ENCODE results near the gene PRODH.
"Not testable (repeated sequence)": the region's sequence is repeated elsewhere in the genome, so short reads cannot be mapped to it uniquely, and the experiment has no call there.

PRODH gene

DNA sequence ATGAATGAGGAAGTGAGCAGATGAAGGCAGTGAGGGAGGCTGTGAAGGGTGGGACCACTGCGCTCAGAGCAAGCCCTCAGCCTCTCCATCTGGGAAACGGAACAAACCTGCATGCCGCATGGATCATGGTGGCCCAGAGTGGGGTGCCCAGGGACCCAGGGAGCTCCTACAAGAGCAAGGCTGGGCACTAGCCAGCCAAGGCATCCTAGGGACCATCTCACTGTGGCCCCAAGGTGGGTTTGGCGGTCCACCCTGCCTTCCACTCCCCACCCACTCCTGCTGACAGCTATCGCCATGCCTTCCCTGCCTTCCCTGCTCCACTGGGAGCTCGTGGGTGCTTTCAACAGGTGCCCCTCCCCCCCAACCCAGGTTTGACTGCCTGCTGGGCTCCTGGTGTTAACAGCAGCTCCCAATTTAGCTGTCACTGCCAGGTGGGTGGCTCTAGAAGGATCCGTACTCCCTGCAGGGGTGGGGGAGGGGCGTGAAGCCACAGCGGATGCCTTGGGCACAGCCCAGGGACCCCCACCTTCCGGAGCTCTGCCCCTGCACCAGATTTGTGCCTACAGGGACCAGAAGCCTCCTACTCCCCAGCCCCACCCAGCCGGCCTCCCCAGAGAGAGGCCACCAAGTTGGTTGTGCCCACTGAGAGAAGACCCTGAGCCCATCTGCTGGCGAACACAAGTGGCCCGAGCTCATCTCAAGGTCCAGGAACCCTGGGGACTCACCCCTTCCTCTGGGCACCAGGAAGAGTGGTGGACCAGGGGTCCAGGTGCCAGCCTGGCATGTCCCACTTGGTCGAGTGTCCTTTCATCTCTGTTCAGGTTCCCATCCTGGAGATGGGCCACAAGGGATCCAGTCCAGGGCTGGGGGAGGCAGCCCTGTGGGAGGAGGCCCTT is 29.7 kb upstream of the PRODH start:
- Histone ChIP-seq H3K36me3 (ENCODE audit: low read length) (no peaks in the 10 kb centered on the region), H3K79me2 (ENCODE audit: insufficient read depth, low read length) (no peaks in the 10 kb centered on the region), H3K4me3 (ENCODE audit: insufficient read depth, low read length, poor library complexity, severe bottlenecking) (no peak overlapping the region), H4K20me1 (ENCODE audit: low read depth, low read length) (no peaks in the 10 kb centered on the region), H3K9ac (ENCODE audit: low read length) (no peak overlapping the region), H3K9me2 (replicated peaks; ENCODE audit: insufficient read depth, low read length) (no peaks in the 10 kb centered on the region), H3K27me3 (ENCODE audit: low read length) (no peaks in the 10 kb centered on the region), H3F3A (ENCODE audit: insufficient read depth) (no peaks in the 10 kb centered on the region), H3K4me2 (ENCODE audit: low read depth, low read length, poor library complexity, severe bottlenecking) (no peak overlapping the region), H3K27ac (ENCODE audit: low read depth, low read length) (no peak overlapping the region), H2AFZ (ENCODE audit: low read depth, low read length, severe bottlenecking) (no peak overlapping the region), H3K9me3 (ENCODE audit: insufficient read depth, low read length) (no peaks in the 10 kb centered on the region)
- TF ChIP-seq, protein P1, sequence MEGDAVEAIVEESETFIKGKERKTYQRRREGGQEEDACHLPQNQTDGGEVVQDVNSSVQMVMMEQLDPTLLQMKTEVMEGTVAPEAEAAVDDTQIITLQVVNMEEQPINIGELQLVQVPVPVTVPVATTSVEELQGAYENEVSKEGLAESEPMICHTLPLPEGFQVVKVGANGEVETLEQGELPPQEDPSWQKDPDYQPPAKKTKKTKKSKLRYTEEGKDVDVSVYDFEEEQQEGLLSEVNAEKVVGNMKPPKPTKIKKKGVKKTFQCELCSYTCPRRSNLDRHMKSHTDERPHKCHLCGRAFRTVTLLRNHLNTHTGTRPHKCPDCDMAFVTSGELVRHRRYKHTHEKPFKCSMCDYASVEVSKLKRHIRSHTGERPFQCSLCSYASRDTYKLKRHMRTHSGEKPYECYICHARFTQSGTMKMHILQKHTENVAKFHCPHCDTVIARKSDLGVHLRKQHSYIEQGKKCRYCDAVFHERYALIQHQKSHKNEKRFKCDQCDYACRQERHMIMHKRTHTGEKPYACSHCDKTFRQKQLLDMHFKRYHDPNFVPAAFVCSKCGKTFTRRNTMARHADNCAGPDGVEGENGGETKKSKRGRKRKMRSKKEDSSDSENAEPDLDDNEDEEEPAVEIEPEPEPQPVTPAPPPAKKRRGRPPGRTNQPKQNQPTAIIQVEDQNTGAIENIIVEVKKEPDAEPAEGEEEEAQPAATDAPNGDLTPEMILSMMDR (IDR thresholded peaks at IDR 0.05; ENCODE audit: insufficient read depth, low read length, poor library complexity, severe bottlenecking) = no peak
- TF ChIP-seq EZH2phosphoT487 (conservative IDR thresholded peaks at IDR 0.05; ENCODE audit: low read length) = no peak

DNA sequence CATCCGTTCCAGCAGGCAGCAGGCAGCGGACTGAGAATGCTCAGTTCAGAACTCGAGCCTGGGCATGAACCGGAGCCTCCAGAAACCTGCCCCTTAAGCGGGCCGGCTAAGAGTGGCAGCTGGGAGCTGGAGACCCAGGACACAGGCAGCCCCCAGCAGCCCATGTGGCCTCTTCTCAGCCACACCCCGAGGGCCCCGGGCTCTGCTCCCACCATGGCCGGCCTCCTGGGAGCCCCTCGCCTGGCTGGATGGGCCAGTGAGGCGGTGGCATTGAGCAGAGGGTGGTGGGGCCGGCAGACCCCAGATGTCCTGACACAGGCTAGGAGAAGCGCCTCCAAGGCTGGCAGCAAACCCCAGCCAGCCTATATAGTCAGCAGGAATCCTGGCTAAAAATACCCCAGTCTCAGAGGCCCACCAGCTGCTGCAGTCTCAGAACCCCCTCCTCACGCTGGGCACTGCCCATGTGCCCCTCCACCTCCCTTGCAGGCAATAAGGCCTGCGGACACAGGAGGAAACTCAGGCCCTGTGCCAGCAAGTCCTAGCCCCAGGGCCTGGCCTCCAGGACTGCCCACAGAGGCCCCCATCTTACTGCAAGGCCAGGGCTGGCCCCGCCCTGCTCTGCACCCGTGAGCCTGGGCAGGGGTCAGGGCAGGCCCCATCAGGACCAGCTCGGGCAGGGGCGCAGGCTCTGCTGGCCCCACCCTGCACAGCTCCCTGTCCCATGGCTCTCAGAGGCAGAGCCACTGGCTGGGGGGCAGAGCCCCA is 28.6 kb upstream of the PRODH start:
- not testable (repeated sequence) for H2AFZ ChIP-seq (ENCODE audit: low read depth, low read length, severe bottlenecking); H3F3A ChIP-seq (ENCODE audit: insufficient read depth); H3K4me3 ChIP-seq (ENCODE audit: insufficient read depth, low read length, poor library complexity, severe bottlenecking); H3K27ac ChIP-seq (ENCODE audit: low read depth, low read length); H3K36me3 ChIP-seq (ENCODE audit: low read length); H3K27me3 ChIP-seq (ENCODE audit: low read length); H3K4me2 ChIP-seq (ENCODE audit: low read depth, low read length, poor library complexity, severe bottlenecking); H3K9ac ChIP-seq (ENCODE audit: low read length); H4K20me1 ChIP-seq (ENCODE audit: low read depth, low read length); H3K9me3 ChIP-seq (ENCODE audit: insufficient read depth, low read length); H3K9me2 ChIP-seq (replicated peaks; ENCODE audit: insufficient read depth, low read length); H3K79me2 ChIP-seq (ENCODE audit: insufficient read depth, low read length)

DNA sequence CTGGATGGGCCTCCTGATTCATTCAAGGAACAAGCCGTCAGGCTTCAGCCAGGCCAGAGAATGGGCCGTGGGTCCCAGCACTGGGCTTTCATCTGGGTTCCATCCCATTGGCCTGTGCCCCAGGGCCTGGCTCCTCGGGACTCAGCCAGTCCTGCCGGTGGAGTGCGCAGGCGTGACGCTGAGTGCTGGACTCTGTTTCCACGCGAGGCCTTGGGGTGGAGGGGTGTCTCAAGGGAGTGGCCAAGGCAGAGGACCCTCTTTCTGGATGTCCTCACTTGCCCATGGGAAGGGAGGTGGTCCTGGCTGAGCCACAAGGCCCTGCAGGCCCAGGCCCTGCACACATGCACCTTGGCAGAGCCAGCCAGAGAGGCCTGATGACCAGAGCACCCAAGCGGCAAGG is 28.0 kb upstream of the PRODH start:
- not testable (repeated sequence) for H3K9me3 ChIP-seq (ENCODE audit: insufficient read depth, low read length); H3K4me2 ChIP-seq (ENCODE audit: low read depth, low read length, poor library complexity, severe bottlenecking); H4K20me1 ChIP-seq (ENCODE audit: low read depth, low read length); H3K9me2 ChIP-seq (replicated peaks; ENCODE audit: insufficient read depth, low read length); H3K36me3 ChIP-seq (ENCODE audit: low read length); H3K27me3 ChIP-seq (ENCODE audit: low read length); H3K9ac ChIP-seq (ENCODE audit: low read length); H2AFZ ChIP-seq (ENCODE audit: low read depth, low read length, severe bottlenecking); H3K27ac ChIP-seq (ENCODE audit: low read depth, low read length); H3K79me2 ChIP-seq (ENCODE audit: insufficient read depth, low read length); H3K4me3 ChIP-seq (ENCODE audit: insufficient read depth, low read length, poor library complexity, severe bottlenecking); H3F3A ChIP-seq (ENCODE audit: insufficient read depth)

DNA sequence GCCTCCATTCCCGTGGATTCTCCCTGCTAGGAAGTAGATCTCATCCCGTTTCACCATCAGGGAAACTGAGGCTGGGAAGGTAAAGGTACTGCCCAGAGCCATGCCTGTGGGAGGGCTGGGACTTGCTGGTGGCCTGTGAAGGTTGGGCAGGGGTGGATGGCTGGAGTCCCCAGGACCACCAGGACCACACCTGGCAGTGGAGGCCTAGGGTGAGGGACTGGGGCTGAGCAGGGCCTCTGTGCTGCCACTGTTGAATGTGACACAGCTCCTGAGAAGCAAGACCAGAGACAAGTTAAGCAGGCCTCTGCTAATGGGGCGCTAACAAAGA is 26.2 kb upstream of the PRODH start:
- H3K27me3 ChIP-seq (ENCODE audit: low read length) = no peaks in the 10 kb centered on the region
- H4K20me1 ChIP-seq (ENCODE audit: low read depth, low read length) = no peaks in the 10 kb centered on the region
- no peak for TF ChIP-seq EZH2phosphoT487 (conservative IDR thresholded peaks at IDR 0.05; ENCODE audit: low read length)
- TF ChIP-seq, protein P1 (IDR thresholded peaks at IDR 0.05; ENCODE audit: insufficient read depth, low read length, poor library complexity, severe bottlenecking) = no peak
- H2AFZ ChIP-seq (ENCODE audit: low read depth, low read length, severe bottlenecking) = no peak overlapping the region
- H3K36me3 ChIP-seq (ENCODE audit: low read length) = no peaks in the 10 kb centered on the region
- no peaks in the 10 kb centered on the region for H3K9me3 ChIP-seq (ENCODE audit: insufficient read depth, low read length)
- H3K79me2 ChIP-seq (ENCODE audit: insufficient read depth, low read length) = no peaks in the 10 kb centered on the region
- H3K4me3 ChIP-seq (ENCODE audit: insufficient read depth, low read length, poor library complexity, severe bottlenecking) = no peak overlapping the region
- H3K27ac ChIP-seq (ENCODE audit: low read depth, low read length) = no peak overlapping the region
- H3K9me2 ChIP-seq (replicated peaks; ENCODE audit: insufficient read depth, low read length) = no peaks in the 10 kb centered on the region
- no peak overlapping the region for H3K9ac ChIP-seq (ENCODE audit: low read length)
- H3K4me2 ChIP-seq (ENCODE audit: low read depth, low read length, poor library complexity, severe bottlenecking) = no peak overlapping the region
- H3F3A ChIP-seq (ENCODE audit: insufficient read depth) = no peaks in the 10 kb centered on the region

DNA sequence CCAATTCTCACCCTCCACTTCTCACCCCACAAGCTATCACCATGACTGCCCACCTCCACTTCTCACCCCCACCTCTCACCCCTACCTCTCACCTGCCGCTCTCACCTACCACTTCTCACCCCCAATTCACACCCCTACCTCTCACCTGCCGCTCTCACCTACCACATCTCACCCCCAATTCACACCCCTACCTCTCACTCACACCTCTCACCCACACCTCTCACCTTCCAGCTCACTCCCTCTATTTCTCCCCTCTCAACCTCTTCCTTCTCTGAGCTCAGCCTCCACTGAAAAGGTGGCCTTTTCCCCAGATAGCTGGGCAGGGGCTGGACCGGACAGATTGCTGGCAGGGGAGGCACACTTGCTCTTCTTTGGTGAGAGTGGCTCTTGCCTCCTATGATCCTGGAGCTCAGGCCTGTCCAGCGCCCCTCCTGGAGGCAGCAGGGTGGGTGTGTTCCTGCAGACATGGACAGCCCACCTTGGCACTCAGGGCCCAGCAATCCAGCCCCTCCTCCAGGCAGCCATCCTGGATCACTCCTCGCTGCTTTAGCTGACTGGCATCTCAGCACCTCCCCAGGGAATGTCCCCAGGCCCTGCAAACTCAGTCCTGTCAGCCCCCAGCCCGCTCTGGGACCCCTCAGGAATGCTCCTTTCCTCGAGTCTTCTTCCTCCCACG is 25.7 kb upstream of the PRODH start:
- not testable (repeated sequence) for H3K27ac ChIP-seq (ENCODE audit: low read depth, low read length)

DNA sequence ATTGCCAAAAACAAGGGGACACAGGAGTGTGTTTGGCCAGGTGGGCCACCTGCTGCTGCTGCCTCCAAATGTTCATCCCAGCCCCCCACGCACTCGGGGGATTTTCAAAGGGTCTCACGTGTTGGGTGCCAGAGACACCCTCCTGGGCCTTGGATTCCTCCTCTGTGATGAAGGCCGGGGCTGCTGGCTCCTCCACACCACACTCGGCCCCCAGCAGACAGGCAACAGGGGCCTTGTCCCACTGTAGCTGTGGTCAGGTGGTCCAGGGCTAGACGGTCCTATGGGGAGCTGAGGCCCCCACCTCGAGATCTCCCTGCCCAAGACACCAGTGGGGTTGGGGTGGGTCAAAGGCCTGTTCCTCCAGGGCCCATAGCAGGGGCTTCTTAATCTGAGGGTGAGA is 25.1 kb upstream of the PRODH start:
- not testable (repeated sequence) for H3K27me3 ChIP-seq (ENCODE audit: low read length); H3F3A ChIP-seq (ENCODE audit: insufficient read depth); H3K4me2 ChIP-seq (ENCODE audit: low read depth, low read length, poor library complexity, severe bottlenecking); H3K4me3 ChIP-seq (ENCODE audit: insufficient read depth, low read length, poor library complexity, severe bottlenecking); H3K36me3 ChIP-seq (ENCODE audit: low read length); H3K9ac ChIP-seq (ENCODE audit: low read length); H3K9me3 ChIP-seq (ENCODE audit: insufficient read depth, low read length); H3K9me2 ChIP-seq (replicated peaks; ENCODE audit: insufficient read depth, low read length); H2AFZ ChIP-seq (ENCODE audit: low read depth, low read length, severe bottlenecking); H4K20me1 ChIP-seq (ENCODE audit: low read depth, low read length); H3K27ac ChIP-seq (ENCODE audit: low read depth, low read length); H3K79me2 ChIP-seq (ENCODE audit: insufficient read depth, low read length)

More for the DNA sequence above, 25.7 kb upstream of the PRODH start:
- H4K20me1 ChIP-seq (ENCODE audit: low read depth, low read length); H3K9me2 ChIP-seq (replicated peaks; ENCODE audit: insufficient read depth, low read length); H3K79me2 ChIP-seq (ENCODE audit: insufficient read depth, low read length); H3K36me3 ChIP-seq (ENCODE audit: low read length); H3K4me3 ChIP-seq (ENCODE audit: insufficient read depth, low read length, poor library complexity, severe bottlenecking); H3K9me3 ChIP-seq (ENCODE audit: insufficient read depth, low read length); H2AFZ ChIP-seq (ENCODE audit: low read depth, low read length, severe bottlenecking); H3K9ac ChIP-seq (ENCODE audit: low read length); H3K27me3 ChIP-seq (ENCODE audit: low read length); H3F3A ChIP-seq (ENCODE audit: insufficient read depth); H3K4me2 ChIP-seq (ENCODE audit: low read depth, low read length, poor library complexity, severe bottlenecking): not testable (repeated sequence)
